Mesenchymal stem cell (in vitro differentiated cells and primary cell): ENCODE results near the gene CD37.

Experiments
- DNase-seq: peaks from one replicate; pipeline ENCODE4 v3.0.0-alpha.2; 2013
- H2AFZ ChIP-seq: one replicate; pipeline ENCODE4 v1.6.1; 2013; ENCODE audit warnings: low read depth, mild to moderate bottlenecking, control low read depth, inconsistent platforms, low read length, moderate library complexity
- H2AK5ac ChIP-seq: 2 replicates; pipeline ENCODE4 v1.6.1; 2013; ENCODE audit warnings: low read length, moderate library complexity, mild to moderate bottlenecking, inconsistent platforms; ENCODE audit not compliant: severe bottlenecking
- H2BK120ac ChIP-seq: one replicate; pipeline ENCODE4 v1.6.1; 2013; ENCODE audit warnings: low read depth, mild to moderate bottlenecking, inconsistent platforms, low read length, moderate library complexity
- H2BK12ac ChIP-seq, 2 experiments: one replicate each; pipeline ENCODE4 v1.6.1; 2013; ENCODE audit warnings: inconsistent platforms in 2 of 2, low read length in 2 of 2, mild to moderate bottlenecking in 2 of 2, moderate library complexity in 2 of 2, control low read depth in 1 of 2
- H2BK15ac ChIP-seq: one replicate; pipeline ENCODE4 v1.6.1; 2013; ENCODE audit warnings: mild to moderate bottlenecking, low read depth, inconsistent platforms; ENCODE audit not compliant: poor library complexity, severe bottlenecking
- H2BK5ac ChIP-seq: 2 replicates; pipeline ENCODE4 v1.6.1; 2013; ENCODE audit warnings: low read depth, mild to moderate bottlenecking, low read length, control low read depth, inconsistent platforms; ENCODE audit not compliant: poor library complexity, severe bottlenecking
- H3K14ac ChIP-seq, 2 experiments: one replicate each; pipeline ENCODE4 v1.6.1; 2013; ENCODE audit warnings: inconsistent platforms in 2 of 2, low read length in 2 of 2, control low read depth in 1 of 2, mild to moderate bottlenecking in 1 of 2, moderate library complexity in 1 of 2
- H3K18ac ChIP-seq, 2 experiments: one replicate each; pipeline ENCODE4 v1.6.1; 2013; ENCODE audit warnings: inconsistent platforms in 2 of 2, low read length in 2 of 2, control low read depth in 1 of 2, low read depth in 1 of 2, mild to moderate bottlenecking in 1 of 2
- H3K23ac ChIP-seq, 2 experiments: one replicate each; pipeline ENCODE4 v1.6.1; 2013; ENCODE audit warnings: inconsistent platforms in 2 of 2, low read length in 2 of 2, mild to moderate bottlenecking in 2 of 2, moderate library complexity in 2 of 2, control low read depth in 1 of 2
- H3K27ac ChIP-seq: 2 replicates; pipeline ENCODE4 v1.5.1; 2013; ENCODE audit warnings: mild to moderate bottlenecking, moderate library complexity, low read length, control low read depth, inconsistent platforms; ENCODE audit not compliant: poor library complexity, severe bottlenecking
- H3K27me3 ChIP-seq, 2 experiments: 2 replicates each; pipeline versions ENCODE4 v1.6.1 to v1.7.0; 2013; ENCODE audit warnings: low read length in 2 of 2, mild to moderate bottlenecking in 2 of 2, moderate library complexity in 2 of 2, control low read depth in 1 of 2, inconsistent platforms in 1 of 2; ENCODE audit not compliant: control insufficient read depth in 1 of 2, insufficient read depth in 1 of 2
- H3K36me3 ChIP-seq, 2 experiments: 2 replicates each; pipeline versions ENCODE4 v1.6.1 to v1.7.0; 2013; ENCODE audit warnings: low read length in 2 of 2, control low read depth in 1 of 2, inconsistent platforms in 1 of 2, low read depth in 1 of 2, mild to moderate bottlenecking in 1 of 2; ENCODE audit not compliant: insufficient read depth in 2 of 2, control insufficient read depth in 1 of 2
- H3K4ac ChIP-seq, 2 experiments: one replicate each; pipeline ENCODE4 v1.6.1; 2013; ENCODE audit warnings: inconsistent platforms in 2 of 2, low read length in 2 of 2, mild to moderate bottlenecking in 2 of 2, moderate library complexity in 2 of 2, control low read depth in 1 of 2, low read depth in 1 of 2
- H3K4me1 ChIP-seq: 2 replicates; pipeline ENCODE4 v1.6.1; 2013; ENCODE audit warnings: low read depth, low read length, control low read depth; ENCODE audit not compliant: control insufficient read depth, insufficient read depth
- H3K4me2 ChIP-seq: 2 replicates; pipeline ENCODE4 v1.6.1; 2013; ENCODE audit warnings: low read length, mild to moderate bottlenecking, inconsistent platforms; ENCODE audit not compliant: poor library complexity, severe bottlenecking
- H3K4me3 ChIP-seq, 2 experiments: 2 replicates each; pipeline versions ENCODE4 v1.5.1 to v1.7.0; 2013; ENCODE audit warnings: low read length in 2 of 2, mild to moderate bottlenecking in 2 of 2, control low read depth in 1 of 2, low read depth in 1 of 2; ENCODE audit not compliant: insufficient read depth in 1 of 2
- H3K79me1 ChIP-seq: replicated peaks from 2 replicates; pipeline ENCODE4 v1.6.1; 2013; ENCODE audit warnings: mild to moderate bottlenecking, control low read depth, low read length, inconsistent platforms; ENCODE audit not compliant: poor library complexity, severe bottlenecking
- H3K9ac ChIP-seq: 2 replicates; pipeline ENCODE4 v1.7.0; 2013; ENCODE audit warnings: mild to moderate bottlenecking, low read length, moderate library complexity
- H3K9me3 ChIP-seq: 2 replicates; pipeline ENCODE4 v1.7.0; 2013; ENCODE audit warnings: mild to moderate bottlenecking, low read length; ENCODE audit not compliant: control insufficient read depth
- H4K8ac ChIP-seq: one replicate; pipeline ENCODE4 v1.6.1; 2013; ENCODE audit warnings: inconsistent platforms, mild to moderate bottlenecking, low read length, moderate library complexity
- H4K91ac ChIP-seq: one replicate; pipeline ENCODE4 v1.6.1; 2013; ENCODE audit warnings: mild to moderate bottlenecking, low read length, inconsistent platforms
- WGBS: methylation state at CpG from one replicate; pipeline ENCODE4 v1.1.7; 2013; ENCODE audit warnings: mixed read lengths; 5-methylcytosine and 5-hydroxymethylcytosine counted together

CD37 gene

DNA sequence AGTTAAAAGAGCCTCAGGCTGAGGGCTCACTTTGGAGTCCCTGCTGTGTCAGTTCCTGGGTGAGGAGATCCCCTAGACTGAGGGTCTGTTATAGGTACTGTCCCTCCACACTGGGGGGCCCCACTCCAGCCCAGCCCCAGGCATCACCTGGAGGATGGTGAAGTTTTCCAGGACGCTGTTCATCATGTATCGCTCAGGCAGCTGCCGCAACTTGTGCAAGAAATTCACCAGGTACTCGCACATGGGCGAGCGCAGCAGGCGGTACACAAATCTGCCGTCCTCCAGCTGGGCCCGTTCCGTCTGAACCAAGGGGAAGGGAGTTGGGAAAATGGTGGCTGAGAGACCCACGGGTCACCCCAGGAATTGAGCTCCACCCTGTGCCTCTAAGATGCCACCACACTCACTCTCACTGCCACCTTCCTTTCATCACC lies 7.1 kb downstream of the CD37 start:
- 98% methylated on average over 6 of the region's 11 CpGs for WGBS
- Histone ChIP-seq H3K4me3 (no peak overlapping the region), H2BK15ac (no peak overlapping the region)

GRCh38 chr19:49343123-49343522 lies 7.9 kb downstream of the CD37 start:
- H3K4me3 ChIP-seq, result no peak overlapping the region
- no peak overlapping the region for H3K4ac ChIP-seq
- no peak overlapping the region for H2AK5ac ChIP-seq
- no peak overlapping the region for H4K8ac ChIP-seq
- WGBS, result 99% methylated on average over 7 of the region's 7 CpGs
- H3K23ac ChIP-seq, result no peak overlapping the region
- H2BK12ac ChIP-seq, result no peak overlapping the region
- H3K14ac ChIP-seq, result no peak overlapping the region
- H3K27ac ChIP-seq, result no peak overlapping the region
- H3K4me1 ChIP-seq, result peaks cover 1% of the 10 kb centered on the region
- no peak for DNase-seq
- H2BK120ac ChIP-seq, result no peak overlapping the region
- H3K79me1 ChIP-seq, result peaks cover 59% of the 10 kb centered on the region
- H3K9me3 ChIP-seq, result no peaks in the 10 kb centered on the region
- H3K27me3 ChIP-seq, result peaks cover 0 to 9% of the 10 kb centered on the region in 2 experiments
- no peak overlapping the region for H3K9ac ChIP-seq
- no peak overlapping the region for H2BK5ac ChIP-seq
- no peak overlapping the region for H4K91ac ChIP-seq
- no peak overlapping the region for H2BK15ac ChIP-seq
- H3K4me2 ChIP-seq, result no peak overlapping the region
- H3K18ac ChIP-seq, result no peak overlapping the region
- peaks cover 44 to 93% of the 10 kb centered on the region in 2 experiments for H3K36me3 ChIP-seq
- no peak overlapping the region for H2AFZ ChIP-seq

More for the DNA sequence above, 7.1 kb downstream of the CD37 start:
- Histone ChIP-seq H4K8ac (no peak overlapping the region), H3K27ac (no peak overlapping the region), H3K14ac (no peak overlapping the region), H3K4me1 (peaks cover 1% of the 10 kb centered on the region), H3K79me1 (peaks cover 53% of the 10 kb centered on the region), H4K91ac (no peak overlapping the region), H2AFZ (no peak overlapping the region), H3K27me3 (peaks cover 0 to 13% of the 10 kb centered on the region in 2 experiments), H3K9me3 (no peaks in the 10 kb centered on the region), H3K23ac (no peak overlapping the region), H2BK12ac (no peak overlapping the region), H2BK120ac (no peak overlapping the region), H3K4me2 (no peak overlapping the region), H2BK5ac (no peak overlapping the region), H3K9ac (no peak overlapping the region), H3K36me3 (peaks cover 37 to 93% of the 10 kb centered on the region in 2 experiments), H3K4ac (no peak overlapping the region), H3K18ac (no peak overlapping the region), H2AK5ac (no peak overlapping the region)
- DNase-seq, result no peak

DNA sequence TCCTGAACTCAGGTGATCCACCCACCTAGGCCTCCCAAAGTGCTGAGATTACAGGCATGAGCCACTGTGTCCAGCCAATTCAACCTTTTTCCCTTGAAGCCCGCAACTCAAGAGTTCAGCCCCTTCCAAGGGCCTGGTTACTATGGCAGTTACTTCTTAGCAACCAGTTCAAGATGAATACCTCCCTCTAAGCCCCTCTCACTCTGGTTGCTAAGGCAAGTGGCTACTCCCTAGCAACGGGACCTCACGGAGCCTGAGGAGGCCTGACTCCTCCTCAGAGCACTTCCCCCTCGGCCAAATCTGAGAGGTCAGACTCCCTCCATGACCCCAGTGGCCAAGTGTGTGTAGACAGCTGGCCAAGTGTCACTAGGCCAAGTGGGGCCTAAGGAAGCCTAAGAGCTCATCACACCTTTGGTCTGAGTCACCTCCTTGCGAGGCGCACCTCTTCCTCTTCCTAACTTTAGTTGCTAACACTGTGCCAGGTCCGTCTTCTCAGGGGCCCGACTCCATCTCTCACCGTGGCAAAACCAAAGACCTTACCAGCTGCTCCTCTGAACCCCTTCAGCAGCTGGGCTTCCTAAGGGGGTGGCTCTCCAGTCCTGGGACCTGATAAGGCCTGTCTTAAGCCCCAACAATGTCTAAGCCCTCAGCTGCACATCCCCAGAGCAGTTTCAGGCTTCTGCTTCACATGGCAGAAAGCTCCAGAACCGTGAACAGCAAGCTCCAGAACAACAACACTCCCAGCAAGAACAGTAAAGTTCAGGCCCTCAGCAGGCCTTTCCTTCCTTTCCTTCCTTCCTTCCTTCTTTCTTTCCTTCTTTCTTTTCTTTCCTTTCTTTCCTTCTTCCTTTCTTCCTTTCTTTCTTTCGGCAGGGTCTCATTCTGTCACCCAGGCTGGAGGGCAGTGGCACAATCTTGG lies 9.6 kb downstream of the CD37 start:
- Histone ChIP-seq H4K8ac (no peak overlapping the region), H2BK12ac (no peak overlapping the region)
- WGBS, result 94% methylated on average over 11 of the region's 11 CpGs

GRCh38 chr19:49347191-49347590 lies 12.0 kb downstream of the CD37 start:
- Histone ChIP-seq H3K4me1 (no peaks in the 10 kb centered on the region), H3K4ac (no peak overlapping the region), H2BK12ac (no peak overlapping the region), H4K8ac (no peak overlapping the region), H3K4me2 (no peak overlapping the region), H3K27ac (no peak overlapping the region), H3K36me3 (peaks cover 52 to 92% of the 10 kb centered on the region in 2 experiments), H3K27me3 (no peaks in the 10 kb centered on the region), H3K23ac (no peak overlapping the region), H2AK5ac (no peak overlapping the region), H2BK15ac (no peak overlapping the region), H3K79me1 (peaks cover 56% of the 10 kb centered on the region), H3K9me3 (no peaks in the 10 kb centered on the region), H2BK120ac (no peak overlapping the region), H3K9ac (no peak overlapping the region), H3K4me3 (no peak overlapping the region), H4K91ac (no peak overlapping the region), H3K14ac (no peak overlapping the region), H2AFZ (no peak overlapping the region), H2BK5ac (no peak overlapping the region), H3K18ac (no peak overlapping the region)
- WGBS, result 100% methylated on average over 12 of the region's 15 CpGs
- no peak for DNase-seq

More for the DNA sequence above, 9.6 kb downstream of the CD37 start:
- no peak overlapping the region for H4K91ac ChIP-seq
- H3K36me3 ChIP-seq, result peaks cover 53 to 93% of the 10 kb centered on the region in 2 experiments
- no peak overlapping the region for H3K4me2 ChIP-seq
- H3K4me1 ChIP-seq, result peaks cover 1% of the 10 kb centered on the region
- no peak overlapping the region for H2BK5ac ChIP-seq
- H3K9me3 ChIP-seq, result no peaks in the 10 kb centered on the region
- no peak overlapping the region for H3K27ac ChIP-seq
- peaks cover 58% of the 10 kb centered on the region for H3K79me1 ChIP-seq
- no peak overlapping the region for H3K4ac ChIP-seq
- no peak overlapping the region for H2AFZ ChIP-seq
- no peak overlapping the region for H2BK15ac ChIP-seq
- H3K18ac ChIP-seq, result no peak overlapping the region
- H3K27me3 ChIP-seq, result peaks cover 0 to 2% of the 10 kb centered on the region in 2 experiments
- no peak overlapping the region for H3K9ac ChIP-seq
- no peak overlapping the region for H3K23ac ChIP-seq
- H3K4me3 ChIP-seq, result no peak overlapping the region
- no peak overlapping the region for H2AK5ac ChIP-seq
- DNase-seq, result no peak
- no peak overlapping the region for H2BK120ac ChIP-seq
- H3K14ac ChIP-seq, result no peak overlapping the region
